Measurements from ENCODE around the gene PIWIL4. TPM values are rescaled to one million over a fixed set of nuclear protein-coding genes. Genes with fewer than 3 reads are reported as not detected.

PIWIL4 gene
- total RNA-seq, 3 donors from 2014 or later = 4.8 to 6.7 (median 5.6) TPM

DNA sequence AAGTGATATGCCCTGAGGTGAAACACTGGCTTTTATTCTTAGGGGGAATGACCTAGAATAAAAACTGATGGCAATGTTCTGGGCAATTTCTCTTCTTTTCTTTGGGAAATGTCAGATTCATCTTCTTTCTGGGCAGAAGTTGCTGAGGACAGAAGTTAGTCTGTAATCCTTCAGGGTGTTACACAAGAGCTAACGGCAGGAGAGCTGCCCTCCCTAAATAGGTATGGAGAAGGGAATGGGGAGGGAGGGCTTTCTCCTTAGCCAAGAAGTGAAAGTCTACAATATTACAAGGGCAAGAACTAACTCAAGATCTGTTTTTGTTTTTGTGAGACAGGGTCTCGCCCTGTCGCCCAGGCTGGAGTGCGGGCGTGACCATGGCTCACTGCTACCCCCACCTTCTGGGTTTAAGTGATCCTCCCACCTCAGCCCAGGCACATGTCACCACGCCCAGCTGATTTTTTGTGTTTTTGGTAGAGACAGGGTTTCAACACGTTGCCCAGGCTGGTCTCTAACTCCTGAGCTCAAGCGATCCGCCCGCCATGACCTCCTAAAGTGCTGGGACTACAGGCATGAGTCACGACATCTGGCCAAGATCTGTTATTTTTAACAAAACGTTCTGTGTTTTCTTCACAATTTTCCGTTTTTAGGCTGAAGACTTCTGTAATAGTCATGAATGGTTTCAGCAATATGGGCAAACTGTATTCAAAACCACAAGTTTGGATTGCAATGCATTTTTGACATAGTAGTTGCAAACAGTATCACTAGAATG lies 7.2 kb downstream of the PIWIL4 start:
- TF ChIP-seq POLR2AphosphoS5 (IDR thresholded peaks at IDR 0.05) = no peak
- TF ChIP-seq POLR2A (IDR thresholded peaks at IDR 0.05) = no peak
- TF ChIP-seq, protein P1, sequence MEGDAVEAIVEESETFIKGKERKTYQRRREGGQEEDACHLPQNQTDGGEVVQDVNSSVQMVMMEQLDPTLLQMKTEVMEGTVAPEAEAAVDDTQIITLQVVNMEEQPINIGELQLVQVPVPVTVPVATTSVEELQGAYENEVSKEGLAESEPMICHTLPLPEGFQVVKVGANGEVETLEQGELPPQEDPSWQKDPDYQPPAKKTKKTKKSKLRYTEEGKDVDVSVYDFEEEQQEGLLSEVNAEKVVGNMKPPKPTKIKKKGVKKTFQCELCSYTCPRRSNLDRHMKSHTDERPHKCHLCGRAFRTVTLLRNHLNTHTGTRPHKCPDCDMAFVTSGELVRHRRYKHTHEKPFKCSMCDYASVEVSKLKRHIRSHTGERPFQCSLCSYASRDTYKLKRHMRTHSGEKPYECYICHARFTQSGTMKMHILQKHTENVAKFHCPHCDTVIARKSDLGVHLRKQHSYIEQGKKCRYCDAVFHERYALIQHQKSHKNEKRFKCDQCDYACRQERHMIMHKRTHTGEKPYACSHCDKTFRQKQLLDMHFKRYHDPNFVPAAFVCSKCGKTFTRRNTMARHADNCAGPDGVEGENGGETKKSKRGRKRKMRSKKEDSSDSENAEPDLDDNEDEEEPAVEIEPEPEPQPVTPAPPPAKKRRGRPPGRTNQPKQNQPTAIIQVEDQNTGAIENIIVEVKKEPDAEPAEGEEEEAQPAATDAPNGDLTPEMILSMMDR (IDR thresholded peaks at IDR 0.05) = no peak
- intact Hi-C loops (cut with DNase I; ENCODE audit: low total_unique reads) = no loop called here
- DNase-seq (ENCODE audit: low spot score in 2 of 2) = no peak

DNA sequence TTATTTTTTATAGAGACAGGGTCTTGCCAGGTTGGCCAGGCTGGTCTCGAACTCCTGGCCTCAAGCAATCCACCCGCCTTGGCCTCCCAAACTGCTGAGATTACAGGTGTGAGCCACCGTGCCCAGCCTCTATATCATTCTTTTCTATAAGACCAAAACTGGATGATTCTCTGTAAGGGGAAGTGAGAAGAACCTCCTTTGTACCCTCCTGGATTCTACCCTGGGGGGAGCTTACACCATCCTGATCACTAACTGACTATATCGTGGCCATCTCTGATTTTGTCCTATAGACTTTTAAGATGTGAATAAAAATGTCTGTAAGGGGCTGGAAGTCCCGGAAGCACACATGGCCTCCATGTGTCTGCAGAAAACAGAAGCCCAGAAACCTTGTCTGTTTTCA lies 9.1 kb downstream of the PIWIL4 start:
- no peaks in the 10 kb centered on the region for H3K4me1 ChIP-seq
- no peak overlapping the region for H3K4me3 ChIP-seq
- H3K36me3 ChIP-seq = no peaks in the 10 kb centered on the region
- no peak overlapping the region for H3K27ac ChIP-seq
- intact Hi-C loops (cut with DNase I; ENCODE audit: low total_unique reads) = no loop called here
- no peaks in the 10 kb centered on the region for H3K27me3 ChIP-seq
- H3K9me3 ChIP-seq = no peaks in the 10 kb centered on the region
- TF ChIP-seq POLR2AphosphoS5 (IDR thresholded peaks at IDR 0.05) (no peak), POLR2A (IDR thresholded peaks at IDR 0.05) (no peak)
- TF ChIP-seq, protein P1 (IDR thresholded peaks at IDR 0.05) = no peak
- no peak for DNase-seq (ENCODE audit: low spot score in 2 of 2)

More for the DNA sequence above, 7.2 kb downstream of the PIWIL4 start:
- Histone ChIP-seq H3K27me3 (no peaks in the 10 kb centered on the region), H3K4me1 (no peaks in the 10 kb centered on the region), H3K27ac (no peak overlapping the region), H3K36me3 (no peaks in the 10 kb centered on the region), H3K9me3 (no peaks in the 10 kb centered on the region), H3K4me3 (no peak overlapping the region)

DNA sequence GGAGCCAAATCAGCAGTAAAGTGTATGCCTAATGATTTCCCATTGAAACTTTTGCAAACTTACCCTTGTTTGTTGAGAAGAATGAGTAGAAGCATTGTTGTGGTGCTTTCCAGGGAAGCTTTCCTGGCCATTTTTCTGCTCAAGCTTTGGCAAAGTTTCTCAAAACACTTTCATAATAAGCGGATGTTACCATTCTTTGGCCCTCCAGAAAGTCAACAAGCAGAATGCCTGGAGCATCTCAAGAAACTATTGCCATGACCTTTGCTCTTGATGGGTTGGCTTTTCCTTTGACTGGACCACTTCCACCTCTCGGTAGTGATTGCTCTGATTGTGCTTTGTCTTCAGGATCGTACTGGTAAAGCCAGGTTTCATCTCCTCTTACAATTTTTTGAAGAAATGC lies 10.7 kb downstream of the PIWIL4 start:
- Histone ChIP-seq H3K27ac (no peak overlapping the region), H3K36me3 (no peaks in the 10 kb centered on the region), H3K9me3 (no peaks in the 10 kb centered on the region), H3K4me1 (no peaks in the 10 kb centered on the region), H3K27me3 (no peaks in the 10 kb centered on the region), H3K4me3 (no peak overlapping the region)
- intact Hi-C loops (cut with DNase I; ENCODE audit: low total_unique reads) = no loop called here
- no peak for TF ChIP-seq POLR2A (IDR thresholded peaks at IDR 0.05)
- no peak for TF ChIP-seq POLR2AphosphoS5 (IDR thresholded peaks at IDR 0.05)
- TF ChIP-seq, protein P1 (IDR thresholded peaks at IDR 0.05) = no peak
- DNase-seq (ENCODE audit: low spot score in 2 of 2) = no peak

DNA sequence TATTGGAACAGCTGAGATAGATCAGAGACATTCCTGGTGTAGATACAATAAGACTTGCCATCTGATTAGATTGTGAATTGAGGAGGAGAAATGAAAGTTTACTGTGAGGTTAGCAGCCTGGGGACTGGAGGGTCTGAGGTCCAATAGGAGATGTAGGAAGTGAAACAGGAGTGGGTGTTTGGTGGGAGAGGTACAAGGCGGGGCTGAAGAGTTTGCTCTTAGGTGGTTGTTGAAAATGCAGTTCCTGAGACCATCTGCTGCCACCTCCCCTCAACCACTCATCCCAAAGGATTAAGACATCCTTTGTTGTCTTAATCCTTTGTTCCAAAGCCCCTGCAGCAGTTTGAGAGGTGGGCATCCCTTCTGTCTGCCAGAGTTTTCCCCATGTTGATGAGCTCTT lies 14.8 kb downstream of the PIWIL4 start:
- H3K4me3 ChIP-seq = no peak overlapping the region
- no peaks in the 10 kb centered on the region for H3K9me3 ChIP-seq
- H3K27ac ChIP-seq = no peak overlapping the region
- TF ChIP-seq POLR2A (IDR thresholded peaks at IDR 0.05) = no peak
- no peak for TF ChIP-seq POLR2AphosphoS5 (IDR thresholded peaks at IDR 0.05)
- TF ChIP-seq, protein P1 (IDR thresholded peaks at IDR 0.05) = no peak
- H3K27me3 ChIP-seq = no peaks in the 10 kb centered on the region
- intact Hi-C loops (cut with DNase I; ENCODE audit: low total_unique reads) = no loop called here
- H3K36me3 ChIP-seq = no peaks in the 10 kb centered on the region
- no peak for DNase-seq (ENCODE audit: low spot score in 2 of 2)
- H3K4me1 ChIP-seq = no peaks in the 10 kb centered on the region

DNA sequence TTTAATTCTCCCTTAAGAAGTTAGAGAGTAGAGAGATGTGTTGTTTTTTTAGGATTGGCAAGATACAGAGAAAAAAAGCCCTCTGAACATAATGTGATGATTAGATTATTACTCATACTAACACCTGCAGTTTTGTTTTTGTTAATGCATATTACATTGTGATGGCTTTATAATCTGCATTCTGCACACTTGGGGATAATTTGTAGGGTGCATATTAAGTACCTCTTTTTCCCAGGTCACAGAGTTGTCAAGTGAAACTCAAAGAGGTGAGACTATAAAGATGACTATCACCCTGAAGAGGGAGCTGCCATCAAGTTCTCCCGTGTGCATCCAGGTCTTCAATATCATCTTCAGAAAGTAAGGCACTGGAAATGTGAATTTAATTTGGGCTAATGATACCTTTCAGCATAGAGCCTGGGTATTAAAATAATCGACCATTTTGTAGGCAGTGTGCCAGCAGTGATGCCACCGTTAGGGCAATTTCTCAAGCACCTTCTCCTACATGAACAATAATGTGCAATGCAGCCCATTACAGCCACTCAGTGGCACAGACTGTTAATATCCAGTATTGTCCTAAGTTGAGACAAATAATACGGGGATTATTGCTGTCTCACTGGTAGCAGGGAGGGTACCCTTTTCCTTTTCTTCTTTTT lies 16.2 kb downstream of the PIWIL4 start:
- no peaks in the 10 kb centered on the region for H3K4me1 ChIP-seq
- no peaks in the 10 kb centered on the region for H3K36me3 ChIP-seq
- H3K27me3 ChIP-seq = no peaks in the 10 kb centered on the region
- H3K27ac ChIP-seq = no peak overlapping the region
- TF ChIP-seq POLR2A (IDR thresholded peaks at IDR 0.05) (no peak), POLR2AphosphoS5 (IDR thresholded peaks at IDR 0.05) (no peak)
- TF ChIP-seq, protein P1 (IDR thresholded peaks at IDR 0.05) = no peak
- no peaks in the 10 kb centered on the region for H3K9me3 ChIP-seq
- intact Hi-C loops (cut with DNase I; ENCODE audit: low total_unique reads) = no loop called here
- no peak for DNase-seq (ENCODE audit: low spot score in 2 of 2)
- H3K4me3 ChIP-seq = no peak overlapping the region

All from breast epithelium (tissue), 4 donors.